NK-92 (cell line): ENCODE data around the gene GTF2H2.
"Not testable (repeated sequence)": the region's sequence is repeated elsewhere in the genome, so short reads cannot be mapped to it uniquely, and the experiment has no call there.

ENCODE experiments used
- DNase-seq: peaks from one replicate; lab custom pipeline; 2025; ENCODE audit not compliant: unreplicated experiment; lab: John Stamatoyannopoulos, UW

Gene GTF2H2

GRCh38 chr5:71067262-71067928 is at the start of gene GTF2H2:
Gene GTF2H2, minus strand, starts transcription at chr5:71067676. Its CDS starts 4,913 bp downstream, at chr5:71062763.
- DNase-seq: not testable (repeated sequence)

- not testable (repeated sequence) for DNase-seq
These were observed 42.3 kb upstream of the GTF2H2 start for GRCh38 chr5:71109730-71110275.

- DNase-seq: not testable (repeated sequence)
These were observed 32.5 kb upstream of the GTF2H2 start for GRCh38 chr5:71099996-71100395.

- DNase-seq: not testable (repeated sequence)
These were observed 30.4 kb upstream of the GTF2H2 start for GRCh38 chr5:71097930-71098203.

GRCh38 chr5:71097173-71097929 is 29.9 kb upstream of the GTF2H2 start:
- DNase-seq: not testable (repeated sequence)

GRCh38 chr5:71089773-71090172 is 22.3 kb upstream of the GTF2H2 start:
- not testable (repeated sequence) for DNase-seq

GRCh38 chr5:71088754-71089153 is 21.3 kb upstream of the GTF2H2 start:
- not testable (repeated sequence) for DNase-seq

GRCh38 chr5:71086145-71086544 is 18.7 kb upstream of the GTF2H2 start:
- not testable (repeated sequence) for DNase-seq

GRCh38 chr5:71084280-71085063 is 17.0 kb upstream of the GTF2H2 start:
- not testable (repeated sequence) for DNase-seq

GRCh38 chr5:71082898-71083297 is 15.4 kb upstream of the GTF2H2 start:
- DNase-seq: not testable (repeated sequence)

- not testable (repeated sequence) for DNase-seq
These were observed 14.9 kb upstream of the GTF2H2 start for GRCh38 chr5:71082340-71082739.

- DNase-seq: not testable (repeated sequence)
These were observed 6.2 kb downstream of the GTF2H2 start for GRCh38 chr5:71061322-71061721.

- not testable (repeated sequence) for DNase-seq
These were observed 8.1 kb downstream of the GTF2H2 start for GRCh38 chr5:71059426-71059825.

GRCh38 chr5:71044808-71045207 is 22.7 kb downstream of the GTF2H2 start:
- DNase-seq: not testable (repeated sequence)

- not testable (repeated sequence) for DNase-seq
These were observed 23.3 kb downstream of the GTF2H2 start for GRCh38 chr5:71044128-71044527.

- not testable (repeated sequence) for DNase-seq
These were observed 36.3 kb downstream of the GTF2H2 start for GRCh38 chr5:71031046-71031776.

- DNase-seq: not testable (repeated sequence)
These were observed 42.1 kb downstream of the GTF2H2 start, which contains the start of gene NAIP for GRCh38 chr5:71025289-71025953. Gene NAIP, minus strand, starts transcription at chr5:71025339. Its CDS starts 12,424 bp downstream, at chr5:71012915.

- DNase-seq: not testable (repeated sequence)
These were observed 46.8 kb downstream of the GTF2H2 start for GRCh38 chr5:71020643-71021042.

GRCh38 chr5:71018376-71019005 is 49.0 kb downstream of the GTF2H2 start:
- DNase-seq: not testable (repeated sequence)
